ENCODE measurements around the gene SMIM38.

GRCh38 chr11:69180726-69181125 is 25.0 kb downstream of the SMIM38 start:
- no peak for TF ChIP-seq CTCF (IDR thresholded peaks at IDR 0.05 in 2 of 3, conservative IDR thresholded peaks at IDR 0.05 in 1 of 3; ENCODE audit: borderline replicate concordance in 1 of 3, insufficient read depth in 1 of 3, low read depth in 2 of 3, low read length in 2 of 3)
- TF ChIP-seq ZFX (IDR thresholded peaks at IDR 0.05) = no peak
- TF ChIP-seq EZH2 (IDR thresholded peaks at IDR 0.05) = no peak
- no peak for TF ChIP-seq SIN3A (IDR thresholded peaks at IDR 0.05; ENCODE audit: low read depth)
- no peak for TF ChIP-seq JUND (IDR thresholded peaks at IDR 0.05)
